Stimulated activated CD8-positive, alpha-beta memory T cell treated with anti-CD3 and anti-CD28 coated beads, Interleukin-7, amount 100 ng/mL, for 4 hours (primary cell): ENCODE data around the gene ATRIP.

Source experiments
- DNase-seq, 2 donors: peaks; one replicate each; pipeline ENCODE4 v3.0.0-alpha.2; 2020; ENCODE audit warnings: low read depth in 2 of 2

The ATRIP gene

DNA sequence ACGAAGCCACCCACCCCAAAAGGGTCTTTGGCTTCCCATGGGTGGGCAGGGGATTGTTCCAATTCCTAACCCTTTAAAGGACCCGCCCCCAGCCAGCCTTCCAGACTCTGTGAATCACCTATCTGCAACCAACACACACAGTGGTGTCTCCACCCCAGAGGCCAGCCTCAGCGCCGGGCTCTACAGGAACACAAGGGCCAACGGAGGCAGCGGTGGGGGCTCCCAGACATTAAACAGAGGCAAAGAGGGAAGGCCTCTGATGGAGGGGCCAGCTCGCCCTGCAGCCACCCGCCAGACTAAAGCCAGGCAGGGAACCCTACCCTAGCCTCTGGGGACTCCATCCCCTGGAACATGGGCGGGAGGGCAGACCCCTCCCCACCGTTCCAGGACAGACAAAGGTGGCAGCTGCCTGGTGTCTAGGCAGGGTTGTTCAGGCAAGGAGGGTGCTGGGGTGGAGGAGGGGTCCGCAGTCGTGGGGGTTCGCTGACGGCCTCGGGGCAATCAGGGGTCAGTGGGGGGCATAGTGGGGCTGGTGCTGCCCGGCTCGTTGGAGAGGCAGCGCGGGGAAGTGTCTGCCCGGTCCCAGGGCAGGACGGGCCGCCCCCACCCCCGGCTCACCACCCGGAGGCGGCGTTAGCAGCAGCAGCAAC is 57.0 kb downstream of the ATRIP start:
- DNase-seq, result no peak

DNA sequence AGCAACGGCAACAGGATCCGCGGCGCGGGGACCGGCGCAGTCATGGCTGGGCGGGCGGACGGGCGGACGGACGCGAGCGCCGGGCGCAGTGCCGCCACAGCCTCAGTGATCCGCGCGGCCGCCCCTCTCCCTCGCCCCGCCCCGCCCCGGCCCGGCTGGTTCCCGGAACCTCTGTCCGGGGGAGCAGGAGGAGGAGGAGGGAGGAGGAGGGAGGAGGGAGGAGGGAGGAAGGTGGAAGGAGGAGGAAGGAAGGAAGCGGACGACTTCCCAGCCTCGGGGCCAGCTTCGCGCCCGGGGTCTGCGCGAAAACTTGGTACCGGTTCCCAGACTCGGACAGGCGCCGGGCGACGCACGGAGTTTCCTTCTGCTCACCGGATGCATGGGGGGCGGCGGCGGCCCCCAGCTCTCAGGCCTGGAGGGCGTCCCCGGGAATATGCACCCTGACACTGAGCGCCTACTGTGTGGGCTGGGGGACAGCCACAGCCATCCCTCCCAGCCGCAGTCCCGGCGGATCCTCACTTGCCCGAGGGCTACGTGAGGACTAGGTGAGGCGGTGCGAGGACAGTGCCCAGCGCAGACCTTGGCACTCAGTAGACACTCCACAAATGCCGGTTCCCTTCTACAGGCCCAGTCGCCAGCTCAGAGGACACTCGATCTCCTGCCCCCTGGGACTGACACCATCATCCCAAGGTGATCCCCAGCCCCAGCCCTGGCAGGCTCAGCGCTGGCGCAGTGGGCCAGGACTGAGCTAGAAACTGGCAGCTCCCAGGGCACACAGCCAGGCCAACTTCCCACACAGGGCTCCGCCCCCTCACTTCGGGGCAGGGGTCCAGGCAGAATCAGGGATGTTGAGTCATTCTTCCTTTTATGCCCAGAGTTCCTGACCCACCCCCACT is 57.8 kb downstream of the ATRIP start, which contains the start of gene SHISA5:
Gene SHISA5 (minus strand): TSS at position 124 of the 896 bp plus-strand sequence. CDS start 80 bp downstream, at position 44.
- DNase-seq, result peak in 1 of 2 donors; percentile 46

DNA sequence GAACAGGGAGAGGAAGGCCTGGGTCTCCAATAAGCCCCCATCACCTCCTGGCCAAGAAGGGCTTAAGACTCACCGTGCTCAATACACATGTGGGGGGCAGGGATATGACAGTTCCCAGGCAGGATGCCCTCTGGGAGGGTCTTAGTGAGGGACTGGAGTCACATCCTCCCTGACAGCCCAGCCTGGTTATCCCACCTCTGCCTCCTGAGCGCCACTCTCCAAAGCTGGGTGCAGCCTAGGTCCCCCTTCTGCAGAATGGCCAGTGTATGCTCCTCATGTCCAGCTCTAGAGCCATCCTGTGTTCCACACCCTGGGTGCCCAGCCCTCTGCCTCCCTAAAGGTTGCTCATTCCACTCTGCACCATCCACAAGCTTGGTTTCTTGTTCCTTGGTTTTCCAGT is 58.6 kb downstream of the ATRIP start:
- no peak for DNase-seq

DNA sequence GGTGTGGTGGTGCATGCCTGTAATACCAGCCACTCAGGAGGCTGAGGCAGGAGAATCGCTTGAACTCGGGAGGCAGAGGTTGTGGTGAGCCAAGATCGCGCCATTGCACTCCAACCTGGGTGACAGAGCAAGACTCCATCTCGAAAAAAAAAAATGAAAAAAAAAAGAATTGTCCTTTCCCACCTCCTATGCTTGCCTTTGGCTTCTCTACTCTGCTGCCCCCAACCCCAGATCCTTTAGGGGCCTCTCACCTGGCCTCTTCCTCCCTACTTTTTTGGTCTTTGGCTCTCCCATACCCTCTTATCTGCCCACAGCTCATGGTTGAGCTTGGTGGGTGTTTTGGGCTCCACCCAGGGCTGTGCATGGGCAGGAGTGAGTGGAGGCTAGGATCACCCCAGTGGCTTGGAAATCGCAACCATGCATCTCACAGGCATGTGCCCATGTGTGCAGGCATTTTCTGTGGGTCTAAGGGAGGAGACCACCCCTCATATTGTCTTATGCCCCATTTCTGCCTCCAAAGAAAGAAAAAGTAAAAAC is 59.5 kb downstream of the ATRIP start:
- DNase-seq, result no peak

DNA sequence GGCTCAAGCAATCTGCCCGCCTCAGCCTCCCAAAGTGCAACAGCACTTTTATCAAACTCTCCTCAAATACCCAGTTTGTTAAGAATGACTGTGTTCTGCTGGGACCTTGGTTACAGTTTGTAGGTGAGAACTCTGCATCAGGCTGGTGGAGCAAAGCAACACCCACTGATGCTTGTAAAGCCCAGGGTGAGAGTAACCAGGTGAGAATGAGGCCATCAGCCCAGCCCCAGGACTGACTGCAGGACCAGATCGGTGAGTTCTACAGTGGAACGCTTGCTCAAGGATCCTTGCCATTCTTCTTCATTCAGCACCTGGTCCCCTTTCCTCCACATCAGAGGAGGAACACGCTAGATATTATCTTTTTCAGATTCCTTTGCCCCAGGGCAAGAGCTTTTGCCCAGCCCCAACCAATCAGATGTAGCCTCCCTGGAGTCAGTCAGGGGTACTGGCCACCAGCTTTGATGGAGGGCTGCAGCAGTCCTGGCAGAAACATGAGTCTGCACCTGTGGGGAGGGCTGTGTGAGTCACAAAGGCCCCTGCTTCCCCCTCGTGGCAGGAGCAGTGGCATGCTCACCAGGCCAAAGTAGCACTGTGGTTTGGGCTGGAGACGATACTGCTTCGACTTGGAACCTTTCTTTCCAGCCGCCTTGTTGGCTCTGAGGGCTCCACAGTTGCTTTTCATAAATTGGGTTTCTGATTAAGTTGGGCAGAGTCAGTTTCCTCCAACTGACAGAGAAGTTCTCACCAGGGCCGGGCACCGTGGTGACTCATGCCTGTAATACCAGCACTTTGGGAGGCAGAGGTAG is 60.9 kb downstream of the ATRIP start:
- DNase-seq, result peak; percentile 64 to 67

DNA sequence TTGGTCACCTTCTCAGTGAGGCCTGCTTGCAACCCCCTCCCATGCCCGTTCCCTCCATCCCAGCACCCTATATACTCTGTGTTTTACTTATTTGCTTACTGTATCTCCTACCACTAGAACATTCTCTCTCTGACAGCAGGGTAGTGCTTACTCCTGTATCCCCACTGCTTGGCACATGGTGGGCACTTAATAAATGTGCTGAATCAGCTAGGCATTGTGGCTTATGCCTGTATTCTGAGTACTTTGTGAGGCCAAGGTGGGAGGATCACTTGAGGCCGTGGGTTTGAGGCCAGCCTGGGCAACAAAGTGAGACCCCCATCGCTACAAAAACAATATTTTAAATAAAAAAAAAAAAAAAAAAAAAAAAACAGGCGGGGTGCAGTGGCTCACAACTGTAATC is 65.0 kb downstream of the ATRIP start:
- DNase-seq, result no peak

DNA sequence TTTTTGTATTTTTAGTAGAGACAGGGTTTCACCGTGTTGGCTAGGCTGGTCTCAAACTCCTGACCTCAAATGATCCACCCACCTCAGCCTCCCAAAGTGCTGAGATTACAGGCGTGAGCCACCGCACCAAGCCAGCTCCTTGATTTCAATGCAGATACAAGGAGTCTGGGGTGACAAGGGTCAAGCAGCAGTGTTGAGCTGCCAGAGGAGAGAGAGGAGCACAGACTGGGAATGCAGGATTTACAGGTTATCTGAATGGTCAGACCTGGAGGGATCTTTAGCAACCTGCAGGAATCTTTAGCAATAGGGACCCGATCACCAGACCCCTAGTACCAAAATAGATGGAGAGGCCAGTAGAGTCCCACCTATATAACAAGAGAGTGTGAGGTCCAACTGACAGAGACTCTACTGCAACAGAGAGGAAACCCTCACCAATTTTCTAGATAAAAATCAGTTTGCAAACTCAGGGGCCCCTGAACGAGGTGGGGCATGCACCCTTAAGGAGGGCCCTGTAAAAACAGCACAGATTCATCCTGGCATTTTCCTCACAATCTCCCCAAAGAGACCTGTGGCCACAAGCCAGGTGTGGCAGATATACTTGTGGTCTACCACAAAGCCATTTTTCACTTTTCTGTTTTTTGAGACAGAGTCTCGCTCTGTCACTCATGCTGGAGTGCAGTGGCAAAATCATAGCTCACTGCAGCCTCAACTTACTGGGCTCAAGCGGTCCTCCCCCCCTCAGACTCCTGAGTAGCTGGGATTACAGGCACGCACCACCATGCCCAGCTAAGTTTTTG is 68.1 kb downstream of the ATRIP start:
- no peak for DNase-seq
